Cardiac septum (tissue), 1 donor: ENCODE data around the gene CEP131. TPM values are rescaled to one million over a fixed set of nuclear protein-coding genes. Genes with fewer than 3 reads are reported as not detected.

Source experiments
- DNase-seq: peaks from one replicate; pipeline ENCODE4 v3.0.0-alpha.2; 2020; ENCODE audit warnings: low spot score
- intact Hi-C: fragments of 100-400 bp; cut with DNase I; formaldehyde crosslinking; loops from one replicate; pipeline ENCODE4 v1.14.0; 2022
- total RNA-seq: library from RNA; stranded (reverse); fragmentation: NEBNext Ultra II Directional; extraction: Animal tissue kit (Norgen Biotek cat#: 25700); gene quantifications from one replicate; pipeline ENCODE4 v1.2.1, GENCODE V29; 2021
- donor health status: DM: no; HTN: no; CAD: no.

Gene CEP131
- total RNA-seq, 1 donor from 2014 or later = 6.8 TPM

DNA sequence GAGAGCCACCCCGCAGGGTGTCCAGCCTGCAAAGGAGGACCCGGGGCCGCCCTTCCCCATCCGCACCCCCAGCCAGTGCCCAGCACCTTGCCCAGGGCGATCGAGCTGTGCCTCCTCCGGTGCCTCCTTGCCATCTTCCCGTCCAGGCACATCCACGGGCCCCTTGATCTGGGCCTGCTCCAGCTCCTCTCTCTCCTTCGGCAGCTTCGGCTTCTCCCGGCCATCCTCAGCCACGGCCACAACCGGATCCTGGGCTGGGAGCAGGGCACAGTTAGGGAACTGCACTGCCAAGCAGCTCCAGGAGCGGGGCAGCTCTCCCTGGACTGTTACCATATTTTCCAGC lies 30.2 kb upstream of the CEP131 start:
- intact Hi-C loops = loop anchor here (1.0 to 5.0 kb wide), 3 partner anchors 231 to 349 kb away; no protein-coding TSS in a partner anchor
- DNase-seq = no peak

DNA sequence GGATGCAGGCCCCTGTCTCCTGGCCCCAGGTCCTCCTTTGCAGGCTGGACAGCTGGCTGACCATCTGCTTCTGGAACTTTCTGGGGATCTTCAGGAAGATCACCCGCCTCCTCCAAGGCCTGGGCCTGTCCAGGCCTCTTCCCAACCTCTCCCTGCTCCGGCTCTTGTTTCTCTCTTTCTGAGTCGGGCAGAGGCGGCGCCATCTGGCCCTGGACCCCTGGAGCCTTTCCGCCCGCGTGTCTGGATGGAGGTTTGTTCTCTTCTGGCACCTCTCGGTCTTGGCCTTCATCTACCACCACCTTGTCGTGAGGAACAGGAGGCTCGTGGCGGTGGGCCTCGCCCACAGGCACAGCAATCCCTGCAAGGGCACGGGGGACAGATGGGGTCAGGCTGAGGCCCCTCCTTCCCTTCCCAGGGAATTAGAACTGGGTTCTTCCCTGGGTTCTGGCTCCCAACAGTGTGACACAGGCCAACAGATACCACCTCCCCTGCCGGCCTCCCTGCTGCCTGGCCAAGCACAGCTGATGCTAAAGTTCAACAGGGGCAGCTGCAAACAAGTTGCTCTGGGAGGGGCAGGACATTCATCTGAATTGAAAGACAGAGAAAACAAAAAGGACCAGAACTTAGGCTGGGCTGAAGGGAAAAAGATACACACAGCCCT lies 29.7 kb upstream of the CEP131 start:
- no peak for DNase-seq
- intact Hi-C loops = loop anchor here (5.0 kb wide), 2 partner anchors 285 to 350 kb away; no protein-coding TSS in a partner anchor

DNA sequence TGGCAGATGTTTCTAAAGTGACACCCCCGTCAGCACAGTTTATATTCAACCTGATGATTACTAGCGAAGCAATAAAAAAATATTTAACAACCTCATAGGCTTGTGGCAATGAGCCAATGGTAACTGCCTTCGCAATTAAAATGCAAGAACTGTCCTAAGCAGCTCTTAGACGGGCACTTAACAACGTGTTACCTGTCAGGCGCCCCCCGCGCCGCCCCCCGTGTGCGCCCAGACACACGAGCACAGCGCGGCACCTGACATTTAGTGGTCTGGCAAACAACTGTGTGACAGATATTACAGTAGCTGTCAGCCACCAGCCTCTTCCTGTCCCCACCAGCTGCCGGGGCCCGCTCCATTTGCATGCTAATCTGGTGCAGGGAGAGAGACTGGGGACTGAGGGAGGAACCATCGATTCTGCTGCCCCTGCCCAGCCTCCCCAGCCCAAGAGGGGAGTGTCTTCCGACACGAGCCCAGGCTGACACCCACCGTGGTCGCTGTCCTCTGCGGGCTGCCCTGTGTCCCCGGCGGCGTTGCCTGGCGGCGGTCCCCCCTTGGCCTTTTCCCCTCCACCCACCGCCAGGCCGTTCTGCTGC lies 29.0 kb upstream of the CEP131 start:
- DNase-seq = no peak
- intact Hi-C loops = loop anchor here (5.0 kb wide), 2 partner anchors 285 to 350 kb away; no protein-coding TSS in a partner anchor

DNA sequence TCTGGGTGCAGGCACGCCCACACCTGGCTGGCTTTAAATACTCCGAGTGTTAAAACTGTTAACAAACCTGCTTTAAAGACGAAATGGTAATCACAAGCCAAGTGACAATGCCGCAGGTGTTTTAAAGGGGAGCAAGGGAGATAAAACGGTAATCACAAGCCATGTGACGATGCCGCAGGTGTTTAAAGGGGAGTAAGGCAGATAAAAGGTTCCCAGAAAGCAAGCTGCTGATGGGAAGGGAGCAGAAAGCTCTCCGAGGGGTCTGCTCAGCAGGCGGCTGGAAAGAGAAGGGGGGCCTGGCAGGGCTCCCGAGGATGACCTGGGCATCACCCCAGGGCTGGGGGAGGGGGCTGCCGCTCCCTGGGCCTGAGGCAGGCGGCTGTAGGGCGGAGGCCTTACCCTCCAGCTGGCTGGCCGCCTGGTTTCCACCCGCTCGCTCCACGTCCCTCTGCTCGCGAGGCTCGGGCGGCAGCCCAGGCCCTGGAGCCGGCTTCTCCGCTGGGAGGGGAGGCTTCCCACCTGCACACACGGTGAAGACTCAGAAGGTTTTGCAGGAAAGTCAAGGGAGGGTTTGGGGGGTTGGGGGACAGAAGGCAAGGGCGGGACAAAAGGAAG lies 28.4 kb upstream of the CEP131 start:
- no peak for DNase-seq
- intact Hi-C loops = loop anchor here (5.0 kb wide), 2 partner anchors 286 to 351 kb away; no protein-coding TSS in a partner anchor

DNA sequence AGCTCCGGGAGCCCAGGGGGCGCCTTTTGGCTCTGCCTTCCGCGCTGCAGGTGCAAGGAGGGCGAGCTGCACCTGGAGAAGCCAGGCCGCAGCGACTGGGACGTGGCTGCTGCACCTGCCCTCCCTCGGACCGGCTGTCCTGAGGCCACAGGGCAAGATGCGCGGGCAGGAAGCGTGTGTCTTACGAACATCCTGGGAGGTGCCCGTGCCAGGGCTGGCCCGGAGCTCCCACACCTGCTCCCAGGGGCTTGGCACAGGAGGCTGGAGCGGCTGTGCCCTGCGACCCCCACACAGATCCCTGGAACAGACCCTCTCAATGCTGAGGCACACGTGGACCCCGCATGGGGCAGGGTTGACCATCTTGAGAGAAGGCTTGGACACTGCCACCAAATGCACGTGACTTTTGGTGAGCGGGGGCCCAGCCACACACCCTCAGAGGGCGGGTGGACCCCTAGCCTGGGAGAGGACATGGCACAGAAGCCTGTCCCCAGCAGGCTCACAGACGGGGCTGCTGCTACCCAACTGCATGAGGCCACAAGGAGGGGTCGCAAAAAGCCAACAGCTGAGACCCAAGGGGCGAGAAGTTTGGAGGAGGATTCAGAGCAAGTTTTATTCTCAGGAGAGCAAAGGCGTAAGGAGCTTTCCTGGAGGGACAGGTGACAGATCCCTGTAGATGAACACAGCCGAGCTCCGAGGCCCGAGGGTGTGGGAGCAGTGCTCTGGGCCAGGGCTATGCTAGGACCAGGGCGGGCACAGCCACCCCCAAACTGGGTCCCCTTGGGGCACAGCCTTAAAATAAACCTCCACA lies 27.7 kb upstream of the CEP131 start:
- DNase-seq = no peak
- intact Hi-C loops = loop anchor here (5.0 kb wide), 2 partner anchors 287 to 352 kb away; no protein-coding TSS in a partner anchor

DNA sequence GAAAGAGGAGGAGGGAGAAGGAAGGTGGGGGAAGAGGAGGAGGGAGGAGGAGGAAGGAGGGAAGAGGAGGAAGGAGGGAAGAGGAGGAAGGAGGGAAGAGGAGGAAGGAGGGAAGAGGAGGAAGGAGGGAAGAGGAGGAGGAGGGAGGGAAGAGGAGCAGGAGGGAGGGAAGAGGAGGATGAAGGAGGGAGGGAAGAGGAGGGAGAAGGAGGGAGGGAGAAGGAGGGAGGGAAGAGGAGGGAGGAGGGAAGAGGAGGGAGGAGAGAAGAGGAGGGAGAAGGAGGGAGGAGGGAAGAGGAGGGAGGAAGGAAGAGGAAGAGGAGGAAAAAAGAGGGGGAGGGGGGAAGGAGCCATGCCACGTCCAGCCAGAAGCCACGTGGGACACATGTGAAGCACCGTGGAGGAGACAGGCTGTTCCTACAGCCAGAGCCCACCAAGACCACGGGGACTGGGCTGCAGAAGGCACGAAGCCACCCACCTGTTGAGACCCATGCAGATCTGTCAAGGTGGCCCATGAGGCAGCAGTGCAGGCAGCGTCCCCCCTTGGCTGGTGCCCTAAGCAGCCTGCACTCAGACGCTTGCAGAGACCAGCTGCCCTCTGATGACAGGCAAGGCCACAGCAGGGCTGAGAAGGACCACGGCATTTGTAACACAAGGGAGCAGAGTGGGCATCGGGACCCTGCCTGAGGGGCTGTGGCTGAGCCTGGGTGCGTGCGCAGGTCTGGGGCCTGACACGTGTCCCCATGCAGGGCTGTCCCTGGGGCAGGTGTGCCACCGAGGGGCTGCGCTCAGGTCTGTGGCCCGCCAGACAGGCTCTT lies 26.7 kb upstream of the CEP131 start:
- intact Hi-C loops = loop anchor here (5.0 kb wide), 2 partner anchors 288 to 353 kb away; no protein-coding TSS in a partner anchor
- DNase-seq = no peak

DNA sequence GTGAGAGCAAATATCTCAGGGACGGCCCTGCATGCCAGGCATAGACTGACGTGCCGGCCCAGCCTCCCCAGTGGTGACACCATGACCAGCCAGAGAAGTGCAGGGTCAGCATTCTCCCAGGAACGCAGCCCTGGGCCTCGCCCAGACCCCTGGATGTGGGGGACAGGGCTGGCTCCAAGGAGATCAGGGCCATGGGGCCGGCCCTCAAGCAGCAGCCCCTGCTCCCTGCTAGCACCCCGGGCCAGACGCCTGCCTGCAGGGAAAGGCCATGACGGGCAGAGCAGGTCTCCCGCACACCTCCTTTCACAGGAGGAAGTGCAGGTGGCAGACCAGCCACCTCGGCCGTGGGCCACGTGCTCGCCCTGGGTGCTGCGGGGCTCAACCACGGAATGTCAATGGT lies 25.9 kb upstream of the CEP131 start:
- DNase-seq = no peak
- intact Hi-C loops = no loop called here

DNA sequence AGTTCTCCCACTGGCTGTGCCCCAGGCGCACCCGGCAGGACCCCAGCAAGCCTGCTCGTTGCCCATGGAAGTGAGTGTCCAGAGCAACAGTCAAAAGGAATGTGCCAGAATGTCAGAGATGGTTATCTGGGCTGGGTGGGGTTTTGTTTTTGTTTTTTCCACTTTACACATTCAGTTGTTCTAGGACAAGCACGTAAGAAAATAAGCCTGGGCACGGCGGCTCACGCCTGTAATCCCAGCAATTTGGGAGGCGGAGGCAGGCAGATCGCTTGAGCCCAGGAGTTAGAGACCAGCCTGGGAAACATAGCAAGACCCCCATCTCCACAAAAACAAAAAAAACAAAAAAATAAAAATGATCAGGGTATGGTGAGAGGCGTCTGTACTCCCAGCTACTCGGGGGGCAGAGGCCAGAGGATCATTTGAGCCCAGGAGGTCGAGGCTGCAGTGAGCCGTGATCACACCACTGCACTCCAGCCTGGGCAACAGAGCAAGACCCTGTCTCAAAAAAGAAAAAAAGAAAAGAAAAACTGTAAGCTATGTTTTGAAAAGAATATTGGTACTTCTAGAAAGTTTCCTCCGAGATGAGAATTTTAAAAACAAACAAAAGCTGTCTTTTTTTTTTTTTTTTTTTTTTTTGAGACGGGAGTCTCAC lies 24.7 kb upstream of the CEP131 start:
- intact Hi-C loops = no loop called here

DNA sequence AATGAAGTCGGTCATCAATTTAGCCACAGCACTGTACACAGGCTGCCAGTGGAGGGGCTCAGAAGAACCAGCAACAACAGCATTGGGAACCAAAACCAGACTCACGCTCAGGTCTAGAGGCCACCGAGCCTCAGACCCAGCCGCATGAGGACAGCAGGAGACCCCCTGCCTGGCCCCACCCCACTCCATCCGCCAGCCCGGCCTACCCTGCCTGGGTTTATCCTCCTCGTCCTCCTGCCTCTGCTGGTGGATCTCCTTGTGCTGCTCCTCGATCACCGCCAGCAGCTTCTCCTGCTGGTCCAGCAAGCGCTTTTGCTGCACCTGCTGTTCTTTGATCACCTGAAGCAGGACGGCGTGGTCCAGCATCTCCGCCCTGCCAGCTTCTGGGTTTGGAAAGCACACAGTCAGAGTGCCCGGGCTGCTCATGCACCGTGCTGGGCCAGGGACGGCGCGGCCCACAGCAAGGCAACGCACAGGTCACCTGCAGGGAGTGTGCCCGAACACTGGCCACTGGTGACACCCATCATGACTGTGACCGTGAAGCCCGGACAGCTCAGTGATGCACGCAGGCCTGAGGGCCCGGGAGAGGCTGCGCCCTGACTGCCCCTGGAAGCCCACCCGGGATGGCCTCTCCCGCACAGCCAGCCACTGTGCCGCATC lies 24.0 kb upstream of the CEP131 start:
- intact Hi-C loops = no loop called here
- no peak for DNase-seq

More for the DNA sequence above, 24.7 kb upstream of the CEP131 start:
- no peak for DNase-seq

DNA sequence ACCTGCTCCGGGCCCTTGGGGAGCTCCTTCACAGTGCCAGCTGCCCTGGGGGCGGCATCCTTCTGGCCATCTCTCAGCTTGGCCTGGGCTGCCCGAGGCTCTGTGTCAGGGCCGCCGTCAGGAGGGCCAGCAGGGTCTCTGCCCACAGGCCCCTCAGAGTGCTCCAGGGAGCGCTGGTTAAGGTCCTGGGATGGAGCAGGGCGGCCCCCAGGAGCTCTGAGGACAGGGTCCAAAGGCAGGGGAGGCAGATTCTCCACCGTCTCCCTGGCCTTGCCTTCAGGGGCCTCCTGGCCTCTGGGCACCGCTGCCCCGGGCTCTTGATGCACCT lies 23.5 kb upstream of the CEP131 start:
- intact Hi-C loops = no loop called here
- no peak for DNase-seq

DNA sequence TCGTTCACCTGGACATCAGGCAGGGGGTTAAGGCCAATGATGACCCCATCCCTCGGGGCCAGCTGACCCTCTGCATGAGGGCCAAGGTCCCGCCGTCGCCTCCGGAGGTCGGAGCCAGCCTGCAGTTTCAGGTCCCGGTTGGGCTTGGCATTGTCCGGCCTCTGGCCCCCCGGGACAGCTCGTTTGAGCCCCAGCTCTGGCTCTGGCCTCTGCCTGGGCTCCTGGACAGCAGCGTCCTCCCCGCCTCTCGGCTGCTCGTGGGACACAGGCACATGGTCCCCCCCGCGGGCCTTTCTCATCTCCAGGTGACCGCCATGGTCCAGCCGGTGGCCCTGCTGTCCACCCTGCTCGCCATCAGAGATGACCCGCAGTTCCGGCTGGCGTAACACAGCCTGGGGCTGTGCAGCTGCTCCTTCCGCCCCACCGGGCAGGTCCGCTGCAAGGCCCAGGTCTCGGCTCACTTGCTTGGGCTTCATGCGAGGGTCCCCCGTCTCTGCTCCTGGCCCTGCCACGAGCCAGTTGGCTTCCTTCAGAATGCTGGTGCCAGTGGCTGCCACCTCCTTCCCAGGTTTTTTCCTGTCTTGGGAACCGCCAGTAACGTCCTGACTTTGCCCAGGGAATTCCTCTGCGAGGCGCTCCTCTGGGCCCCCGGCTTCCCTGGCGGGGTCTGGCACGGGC lies 23.0 kb upstream of the CEP131 start:
- no peak for DNase-seq
- intact Hi-C loops = no loop called here

DNA sequence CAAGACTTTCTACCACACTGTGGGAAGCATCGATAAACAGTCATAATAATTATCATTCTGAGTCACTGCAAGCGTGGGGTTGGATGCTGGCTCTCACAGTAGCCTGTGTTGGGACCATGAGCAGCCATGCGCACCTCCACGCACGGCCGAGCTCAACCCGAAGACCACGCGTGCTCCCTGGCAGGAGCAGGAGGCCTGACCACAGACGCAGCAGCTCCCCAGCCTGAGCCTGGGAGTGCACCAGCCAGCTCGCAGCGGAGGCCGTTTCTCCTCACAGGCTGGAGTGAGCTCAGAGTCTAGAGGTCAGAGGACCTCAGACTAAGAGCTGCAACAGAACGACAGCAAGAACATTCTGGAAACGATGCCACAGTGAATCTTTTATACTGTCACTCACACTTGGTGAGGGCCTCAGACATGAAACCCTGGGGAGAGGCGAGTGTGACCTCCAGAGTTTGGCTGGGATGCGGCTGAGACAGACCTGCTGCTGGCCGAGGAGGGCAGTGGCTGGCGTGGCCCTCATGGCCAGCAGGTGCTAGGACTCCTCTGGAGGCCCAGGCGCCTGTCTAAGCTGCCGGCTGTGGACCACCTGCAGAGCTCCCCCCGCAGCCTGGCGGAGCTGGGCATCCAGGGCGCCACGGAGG lies 22.4 kb upstream of the CEP131 start:
- intact Hi-C loops = no loop called here

DNA sequence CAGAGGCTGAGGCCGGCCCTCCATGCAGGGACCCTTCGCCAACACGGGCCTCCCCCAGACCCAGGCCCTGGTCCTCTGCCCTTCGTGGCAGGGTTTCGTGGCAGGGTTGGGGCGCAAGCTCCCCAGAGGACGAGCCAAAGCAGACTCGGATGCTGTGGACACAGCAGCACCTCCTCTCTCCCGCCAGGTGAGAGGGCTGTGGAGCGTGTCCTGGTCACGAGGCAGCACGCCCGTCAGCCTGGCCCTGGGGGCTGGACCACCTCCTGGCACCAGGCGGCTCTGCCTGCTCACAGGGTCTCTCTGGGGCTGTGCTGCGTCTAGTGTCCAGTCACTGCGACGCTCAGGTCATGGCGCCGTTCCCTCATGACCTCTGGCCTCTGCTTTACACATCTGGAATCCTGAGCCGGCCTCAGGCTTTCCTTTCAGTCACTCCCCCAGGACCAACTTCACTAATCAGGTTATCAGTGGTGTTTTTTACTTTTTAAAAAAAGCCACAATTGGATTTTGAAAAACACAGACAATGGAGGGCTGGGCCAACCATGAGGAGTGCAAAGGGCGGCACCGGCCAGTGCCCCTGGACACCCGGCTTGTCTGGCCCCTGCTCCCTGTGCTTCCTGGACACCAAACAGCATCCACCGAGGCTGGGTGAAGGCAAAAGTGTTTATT lies 21.7 kb upstream of the CEP131 start:
- no peak for DNase-seq
- intact Hi-C loops = no loop called here

More for the DNA sequence above, 22.4 kb upstream of the CEP131 start:
- no peak for DNase-seq

DNA sequence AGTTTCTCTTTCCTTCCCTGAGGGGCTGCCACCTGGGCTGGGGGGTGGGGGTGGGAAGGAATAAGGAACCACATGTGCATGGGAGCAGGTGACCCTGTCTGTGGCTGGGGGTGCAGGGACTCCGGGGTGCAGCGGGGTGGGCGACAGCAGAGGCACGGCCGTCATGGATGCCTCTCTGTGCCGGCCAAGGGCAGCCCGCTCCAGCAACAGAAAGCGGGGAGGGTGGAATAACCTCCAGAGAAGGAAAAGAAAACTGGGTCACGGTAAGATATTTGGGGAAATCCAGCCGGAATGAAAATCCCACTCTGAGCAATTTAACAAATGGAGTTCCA lies 20.5 kb upstream of the CEP131 start:
- intact Hi-C loops = no loop called here

DNA sequence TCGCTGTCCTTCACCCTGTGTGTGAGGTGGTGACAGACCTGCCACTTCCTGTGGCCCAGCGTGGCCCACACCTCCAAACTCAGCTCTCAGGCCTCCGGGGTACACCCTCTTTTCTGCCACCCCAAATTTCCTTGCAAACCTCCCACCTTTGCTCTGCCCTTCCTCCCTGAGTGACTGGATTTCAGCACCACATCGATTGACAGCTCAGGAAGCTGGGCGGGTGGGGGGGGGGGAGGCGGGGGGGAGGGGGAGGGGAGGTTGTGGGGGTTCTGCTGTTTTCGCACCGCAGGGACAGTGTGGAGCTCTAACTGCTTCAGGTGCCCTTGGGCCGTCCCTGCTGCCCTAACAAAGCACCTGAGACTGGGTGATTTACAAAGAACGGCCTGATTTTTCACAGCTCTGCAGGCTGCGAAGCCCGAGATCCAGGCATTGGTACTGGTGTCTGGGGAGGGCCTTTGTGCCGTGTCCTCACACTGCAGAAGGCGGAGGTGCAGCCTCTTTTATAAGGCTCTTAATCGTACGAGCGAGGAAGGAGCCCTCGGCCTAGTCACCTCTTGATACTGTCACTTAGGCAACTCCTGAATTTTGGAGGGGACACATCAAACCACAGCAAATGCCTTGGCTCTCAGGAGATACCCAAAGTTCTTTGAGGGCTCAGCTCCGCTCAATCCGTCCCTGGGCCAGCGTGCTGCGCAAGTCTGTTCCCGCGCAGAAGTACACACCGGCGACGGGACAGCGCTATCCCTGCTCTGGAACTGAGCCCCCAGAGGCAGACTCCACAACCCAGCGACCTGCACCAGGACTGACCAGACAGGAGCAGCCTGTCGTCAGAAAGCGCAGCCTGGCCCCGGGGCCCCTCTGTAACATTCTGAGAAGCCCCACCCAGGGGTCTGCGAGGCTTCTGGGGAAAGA lies 19.9 kb upstream of the CEP131 start:
- DNase-seq = no peak
- intact Hi-C loops = no loop called here

More for the DNA sequence above, 20.5 kb upstream of the CEP131 start:
- DNase-seq = no peak
